T-helper 1 cell (primary cell): ENCODE results near the gene KLHDC9.
"Not testable (repeated sequence)": the region's sequence is repeated elsewhere in the genome, so short reads cannot be mapped to it uniquely, and the experiment has no call there.

Source experiments
- DNase-seq, 5 donors: peaks; one replicate each; pipeline ENCODE4 v3.0.0-alpha.2; 2012 to 2020

Gene KLHDC9

GRCh38 chr1:161096530-161096929 lies 1.6 kb upstream of the KLHDC9 start:
- DNase-seq, result no peak

- DNase-seq, result no peak
Observed at GRCh38 chr1:161099090-161099802, 1.1 kb downstream of the KLHDC9 start.

GRCh38 chr1:161100556-161100955 lies 2.4 kb downstream of the KLHDC9 start:
- DNase-seq, result no peak

- DNase-seq, result no peak
Observed at GRCh38 chr1:161106431-161106830, 8.3 kb downstream of the KLHDC9 start.

GRCh38 chr1:161111117-161111516 lies 13.0 kb downstream of the KLHDC9 start:
- no peak for DNase-seq

- no peak for DNase-seq
Observed at GRCh38 chr1:161111527-161111926, 13.4 kb downstream of the KLHDC9 start.

- no peak for DNase-seq
Observed at GRCh38 chr1:161113915-161114314, 15.8 kb downstream of the KLHDC9 start.

GRCh38 chr1:161114556-161114955 lies 16.4 kb downstream of the KLHDC9 start:
- DNase-seq, result no peak

- DNase-seq, result peak in 1 of 5 donors; percentile 80
Observed at GRCh38 chr1:161115132-161115711, 17.1 kb downstream of the KLHDC9 start.

- DNase-seq, result not testable (repeated sequence)
Observed at GRCh38 chr1:161115961-161116360, 17.8 kb downstream of the KLHDC9 start.

- DNase-seq, result peak; percentile 70 to 87 (median 80)
Observed at GRCh38 chr1:161117759-161118581, 19.8 kb downstream of the KLHDC9 start, which contains the start of the genes NIT1 and PFDN2. TSS of gene NIT1 (plus strand) at chr1:161118105. CDS start at chr1:161118177, 72 bp downstream. TSS of gene PFDN2 (minus strand) at chr1:161118037. CDS start at chr1:161118026, 11 bp downstream.

- DNase-seq, result peak; percentile 30 to 79 (median 53)
Observed at GRCh38 chr1:161119092-161119903, 21.1 kb downstream of the KLHDC9 start.

- no peak for DNase-seq
Observed at GRCh38 chr1:161121042-161121650, 23.0 kb downstream of the KLHDC9 start.

GRCh38 chr1:161121834-161122233 lies 23.7 kb downstream of the KLHDC9 start:
- DNase-seq, result no peak

- DNase-seq, result no peak
Observed at GRCh38 chr1:161122967-161123366, 24.8 kb downstream of the KLHDC9 start.

GRCh38 chr1:161127649-161128048 lies 29.5 kb downstream of the KLHDC9 start:
- no peak for DNase-seq

- DNase-seq, result no peak
Observed at GRCh38 chr1:161128591-161129420, 30.6 kb downstream of the KLHDC9 start.

GRCh38 chr1:161130266-161130665 lies 32.1 kb downstream of the KLHDC9 start:
- no peak for DNase-seq

GRCh38 chr1:161131523-161132409 lies 33.6 kb downstream of the KLHDC9 start:
- DNase-seq, result peak in 1 of 5 donors; percentile 13
